WTC11 (cell line): ENCODE measurements around the gene NTN1. TPM values are rescaled to one million over a fixed set of nuclear protein-coding genes. Genes with fewer than 3 reads are reported as not detected.

Source experiments
- ATAC-seq: fragments of 200-7000 bp; cut with Tn5 transposase; 2 replicates; pipeline ENCODE4 v1.10.0; 2021; ENCODE audit warnings: mild to moderate bottlenecking, moderate library complexity
- CTCF ChIA-PET: fragments of 300-600 bp; sonication (Branson Sonifier 250); formaldehyde crosslinking; loops from one replicate; lab custom pipeline; 2021; ENCODE audit warnings: antibody characterized with exemption; lab: Charles Lee
- POLR2A ChIA-PET: fragments of 350-600 bp; sonication (Branson Sonifier 250); formaldehyde crosslinking; loops from one replicate; lab custom pipeline; 2021; ENCODE audit warnings: antibody characterized with exemption; lab: Charles Lee
- DNase-seq: peaks from one replicate; pipeline ENCODE4 v3.0.0; 2021; ENCODE audit warnings: low spot score
- H3K27ac Mint-ChIP-seq: 2 replicates; pipeline ENCODE4 v1.8.0; 2021; ENCODE audit warnings: mixed read lengths
- H3K27me3 Mint-ChIP-seq: 2 replicates; pipeline ENCODE4 v1.8.0; 2021; ENCODE audit warnings: low read depth, mild to moderate bottlenecking, moderate library complexity, mixed read lengths
- H3K36me3 Mint-ChIP-seq: 2 replicates; pipeline ENCODE4 v1.8.0; 2021; ENCODE audit warnings: mixed read lengths
- H3K4me1 Mint-ChIP-seq: 2 replicates; pipeline ENCODE4 v1.8.0; 2022; ENCODE audit warnings: mixed read lengths
- H3K4me3 Mint-ChIP-seq: 2 replicates; pipeline ENCODE4 v1.8.0; 2021; ENCODE audit warnings: mild to moderate bottlenecking, moderate library complexity, mixed read lengths
- H3K9me3 Mint-ChIP-seq: 2 replicates; pipeline ENCODE4 v1.8.0; 2021; ENCODE audit warnings: mixed read lengths
- CREB1 ChIP-seq: sonication (generic); formaldehyde crosslinking; IDR thresholded peaks from 2 replicates; pipeline ENCODE4 v1.8.0; 2023; ENCODE audit warnings: mild to moderate bottlenecking, missing genetic modification reagents
- ETV6 ChIP-seq: sonication (generic); formaldehyde crosslinking; IDR thresholded peaks from 2 replicates; pipeline ENCODE4 v1.8.1; 2022; ENCODE audit warnings: mild to moderate bottlenecking, missing genetic modification reagents
- FOXJ3 ChIP-seq: sonication (generic); formaldehyde crosslinking; IDR thresholded peaks from 2 replicates; pipeline ENCODE4 v1.9.0; 2021; ENCODE audit warnings: missing genetic modification reagents, mild to moderate bottlenecking, borderline replicate concordance
- GABPB1 ChIP-seq: sonication (generic); formaldehyde crosslinking; IDR thresholded peaks from 2 replicates; pipeline ENCODE4 v1.8.1; 2023; ENCODE audit warnings: mild to moderate bottlenecking, missing genetic modification reagents
- HMGA2 ChIP-seq: fragments of 250-450 bp; sonication (Bioruptor Pico); IDR thresholded peaks from 2 replicates; pipeline ENCODE4 v1.4.0; 2021; ENCODE audit warnings: mild to moderate bottlenecking, moderate library complexity
- NFYB ChIP-seq: sonication (generic); formaldehyde crosslinking; conservative IDR thresholded peaks from 2 replicates; pipeline ENCODE4 v1.8.0; 2022; ENCODE audit warnings: low read depth, missing genetic modification reagents
- NR2C2 ChIP-seq: sonication (generic); formaldehyde crosslinking; IDR thresholded peaks from 2 replicates; pipeline ENCODE4 v1.8.0; 2022; ENCODE audit warnings: mild to moderate bottlenecking, missing genetic modification reagents
- NR3C1 ChIP-seq: sonication (generic); formaldehyde crosslinking; conservative IDR thresholded peaks from 2 replicates; pipeline ENCODE4 v1.8.1; 2023; ENCODE audit warnings: low read depth, mild to moderate bottlenecking, missing genetic modification reagents
- PRRX2 ChIP-seq: fragments of 250-450 bp; sonication (Bioruptor Pico); IDR thresholded peaks from 2 replicates; pipeline ENCODE4 v1.8.0; 2021; ENCODE audit warnings: mild to moderate bottlenecking
- TEAD1 ChIP-seq: sonication (generic); formaldehyde crosslinking; IDR thresholded peaks from 2 replicates; pipeline ENCODE4 v1.8.0; 2022; ENCODE audit warnings: mild to moderate bottlenecking, missing genetic modification reagents
- TP53 ChIP-seq: sonication (generic); formaldehyde crosslinking; IDR thresholded peaks from 2 replicates; pipeline ENCODE4 v1.8.1; 2023; ENCODE audit warnings: mild to moderate bottlenecking, missing genetic modification reagents
- ZNF219 ChIP-seq: sonication (generic); formaldehyde crosslinking; IDR thresholded peaks from 2 replicates; pipeline ENCODE4 v1.8.0; 2023; ENCODE audit warnings: missing genetic modification reagents, mild to moderate bottlenecking, borderline replicate concordance
- ZNF317 ChIP-seq: sonication (generic); formaldehyde crosslinking; IDR thresholded peaks from 2 replicates; pipeline ENCODE4 v1.8.1; 2023; ENCODE audit warnings: low read depth, mild to moderate bottlenecking, moderate library complexity, missing genetic modification reagents, borderline replicate concordance
- total RNA-seq: library from RNA; stranded (reverse); gene quantifications from 3 replicates; pipeline ENCODE4 v1.2.3, GENCODE V29; 2021
- TF ChIP-seq, protein P1 (sequence below): fragments of 250-450 bp; sonication (Bioruptor Pico); IDR thresholded peaks from 2 replicates; pipeline ENCODE4 v1.9.0; 2021; ENCODE audit warnings: mild to moderate bottlenecking, borderline replicate concordance
- TF ChIP-seq, protein P2 (sequence below): fragments of 250-450 bp; sonication (Bioruptor Pico); IDR thresholded peaks from 2 replicates; pipeline ENCODE4 v1.9.0; 2021; ENCODE audit warnings: mild to moderate bottlenecking
- TF ChIP-seq, protein P3 (sequence below): fragments of 250-450 bp; sonication (Bioruptor Pico); conservative IDR thresholded peaks from 2 replicates; pipeline ENCODE4 v1.9.0; 2021; ENCODE audit warnings: mild to moderate bottlenecking
- TF ChIP-seq, protein P4 (sequence below): fragments of 250-450 bp; sonication (Bioruptor Pico); IDR thresholded peaks from 2 replicates; pipeline ENCODE4 v2.1.2; 2022; ENCODE audit warnings: mild to moderate bottlenecking, moderate library complexity

The NTN1 gene
- total RNA-seq, 1 experiment from 2014 or later: 5.5 TPM

DNA sequence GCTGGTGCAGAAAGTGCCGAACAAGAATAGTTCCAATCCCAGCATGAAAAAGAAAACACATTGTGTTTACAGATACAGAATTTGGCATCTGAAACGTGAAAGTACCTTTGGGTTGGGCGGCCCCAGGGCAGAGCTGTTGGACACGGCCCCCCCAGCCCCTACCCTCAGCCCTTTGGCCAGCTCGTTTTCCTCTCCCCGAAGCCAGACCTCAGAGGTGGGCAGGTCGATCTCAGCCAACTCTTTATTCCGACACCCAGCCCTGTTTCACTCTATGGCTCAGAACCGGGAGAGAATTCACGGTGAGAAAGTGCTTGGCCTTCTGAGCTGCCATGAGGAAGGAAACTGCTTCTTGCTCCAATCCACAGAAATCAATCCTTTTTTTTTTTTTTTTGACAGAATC, 11.3 kb downstream of the NTN1 start (continued):
- TF ChIP-seq, protein P1, sequence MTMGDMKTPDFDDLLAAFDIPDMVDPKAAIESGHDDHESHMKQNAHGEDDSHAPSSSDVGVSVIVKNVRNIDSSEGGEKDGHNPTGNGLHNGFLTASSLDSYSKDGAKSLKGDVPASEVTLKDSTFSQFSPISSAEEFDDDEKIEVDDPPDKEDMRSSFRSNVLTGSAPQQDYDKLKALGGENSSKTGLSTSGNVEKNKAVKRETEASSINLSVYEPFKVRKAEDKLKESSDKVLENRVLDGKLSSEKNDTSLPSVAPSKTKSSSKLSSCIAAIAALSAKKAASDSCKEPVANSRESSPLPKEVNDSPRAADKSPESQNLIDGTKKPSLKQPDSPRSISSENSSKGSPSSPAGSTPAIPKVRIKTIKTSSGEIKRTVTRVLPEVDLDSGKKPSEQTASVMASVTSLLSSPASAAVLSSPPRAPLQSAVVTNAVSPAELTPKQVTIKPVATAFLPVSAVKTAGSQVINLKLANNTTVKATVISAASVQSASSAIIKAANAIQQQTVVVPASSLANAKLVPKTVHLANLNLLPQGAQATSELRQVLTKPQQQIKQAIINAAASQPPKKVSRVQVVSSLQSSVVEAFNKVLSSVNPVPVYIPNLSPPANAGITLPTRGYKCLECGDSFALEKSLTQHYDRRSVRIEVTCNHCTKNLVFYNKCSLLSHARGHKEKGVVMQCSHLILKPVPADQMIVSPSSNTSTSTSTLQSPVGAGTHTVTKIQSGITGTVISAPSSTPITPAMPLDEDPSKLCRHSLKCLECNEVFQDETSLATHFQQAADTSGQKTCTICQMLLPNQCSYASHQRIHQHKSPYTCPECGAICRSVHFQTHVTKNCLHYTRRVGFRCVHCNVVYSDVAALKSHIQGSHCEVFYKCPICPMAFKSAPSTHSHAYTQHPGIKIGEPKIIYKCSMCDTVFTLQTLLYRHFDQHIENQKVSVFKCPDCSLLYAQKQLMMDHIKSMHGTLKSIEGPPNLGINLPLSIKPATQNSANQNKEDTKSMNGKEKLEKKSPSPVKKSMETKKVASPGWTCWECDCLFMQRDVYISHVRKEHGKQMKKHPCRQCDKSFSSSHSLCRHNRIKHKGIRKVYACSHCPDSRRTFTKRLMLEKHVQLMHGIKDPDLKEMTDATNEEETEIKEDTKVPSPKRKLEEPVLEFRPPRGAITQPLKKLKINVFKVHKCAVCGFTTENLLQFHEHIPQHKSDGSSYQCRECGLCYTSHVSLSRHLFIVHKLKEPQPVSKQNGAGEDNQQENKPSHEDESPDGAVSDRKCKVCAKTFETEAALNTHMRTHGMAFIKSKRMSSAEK (CRISPR knock-in tag): no peak
- no peak for TF ChIP-seq TP53

DNA sequence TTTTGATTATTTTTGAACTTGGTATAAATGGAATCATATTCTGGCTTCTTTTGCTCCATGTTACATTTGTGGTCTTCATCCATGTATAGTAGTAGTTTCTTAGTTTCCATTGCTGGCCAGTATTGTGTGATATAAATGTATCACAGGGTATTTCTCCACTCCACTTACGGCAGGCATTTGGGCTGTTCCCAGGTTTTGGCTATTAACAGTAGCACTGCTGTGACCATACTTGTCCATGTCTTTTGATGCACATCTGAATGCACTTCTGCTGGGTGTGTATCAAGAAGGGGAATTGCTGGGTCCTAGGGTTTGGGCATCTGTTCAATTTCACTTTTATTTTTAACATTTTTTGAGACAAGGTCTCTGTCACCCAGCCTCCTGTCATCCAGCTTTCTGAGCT, 13.9 kb downstream of the NTN1 start:
- no peak for ATAC-seq
- Mint-ChIP-seq H3K27ac (no peak overlapping the region), H3K36me3 (peaks cover 11% of the 10 kb centered on the region), H3K4me3 (no peak overlapping the region), H3K27me3 (peaks cover under 1% of the 10 kb centered on the region), H3K4me1 (no peaks in the 10 kb centered on the region), H3K9me3 (peaks cover 19% of the 10 kb centered on the region)
- ChIA-PET CTCF (interaction anchor here (1.4 kb wide), 1 partner anchor 37 kb away, joined by 4 read pairs; no protein-coding TSS in a partner anchor), POLR2A (no interaction called here)
- DNase-seq: no peak
- TF ChIP-seq ZNF219: no peak
- no peak for TF ChIP-seq NR2C2 (CRISPR knock-in tag)
- TF ChIP-seq GABPB1 (CRISPR knock-in tag): no peak
- no peak for TF ChIP-seq NR3C1 (CRISPR knock-in tag)
- TF ChIP-seq, protein P1 (CRISPR knock-in tag): no peak
- TF ChIP-seq NFYB: no peak
- TF ChIP-seq, protein P2, sequence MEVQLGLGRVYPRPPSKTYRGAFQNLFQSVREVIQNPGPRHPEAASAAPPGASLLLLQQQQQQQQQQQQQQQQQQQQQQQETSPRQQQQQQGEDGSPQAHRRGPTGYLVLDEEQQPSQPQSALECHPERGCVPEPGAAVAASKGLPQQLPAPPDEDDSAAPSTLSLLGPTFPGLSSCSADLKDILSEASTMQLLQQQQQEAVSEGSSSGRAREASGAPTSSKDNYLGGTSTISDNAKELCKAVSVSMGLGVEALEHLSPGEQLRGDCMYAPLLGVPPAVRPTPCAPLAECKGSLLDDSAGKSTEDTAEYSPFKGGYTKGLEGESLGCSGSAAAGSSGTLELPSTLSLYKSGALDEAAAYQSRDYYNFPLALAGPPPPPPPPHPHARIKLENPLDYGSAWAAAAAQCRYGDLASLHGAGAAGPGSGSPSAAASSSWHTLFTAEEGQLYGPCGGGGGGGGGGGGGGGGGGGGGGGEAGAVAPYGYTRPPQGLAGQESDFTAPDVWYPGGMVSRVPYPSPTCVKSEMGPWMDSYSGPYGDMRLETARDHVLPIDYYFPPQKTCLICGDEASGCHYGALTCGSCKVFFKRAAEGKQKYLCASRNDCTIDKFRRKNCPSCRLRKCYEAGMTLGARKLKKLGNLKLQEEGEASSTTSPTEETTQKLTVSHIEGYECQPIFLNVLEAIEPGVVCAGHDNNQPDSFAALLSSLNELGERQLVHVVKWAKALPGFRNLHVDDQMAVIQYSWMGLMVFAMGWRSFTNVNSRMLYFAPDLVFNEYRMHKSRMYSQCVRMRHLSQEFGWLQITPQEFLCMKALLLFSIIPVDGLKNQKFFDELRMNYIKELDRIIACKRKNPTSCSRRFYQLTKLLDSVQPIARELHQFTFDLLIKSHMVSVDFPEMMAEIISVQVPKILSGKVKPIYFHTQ (CRISPR knock-in tag): no peak
- no peak for TF ChIP-seq HMGA2 (CRISPR knock-in tag)

DNA sequence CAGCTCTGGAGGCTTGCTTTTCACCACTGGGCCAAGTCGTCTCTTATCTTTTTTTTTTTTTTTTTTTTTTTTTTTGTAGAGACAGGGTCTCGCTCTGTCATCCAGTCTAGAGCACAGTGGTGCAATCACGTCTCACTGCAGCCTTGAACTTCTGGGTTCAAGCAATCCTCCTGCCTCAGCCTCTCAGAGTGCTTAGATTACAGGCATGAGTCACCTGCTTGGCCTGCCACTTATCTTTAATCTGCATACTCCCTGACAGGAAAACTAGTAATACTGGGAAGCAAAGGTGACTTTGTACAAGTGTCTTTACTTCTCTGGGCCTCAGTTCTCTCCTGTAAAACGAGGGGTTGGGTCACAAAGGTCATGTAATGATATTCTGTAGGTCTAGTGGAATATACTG, 15.0 kb downstream of the NTN1 start:
- DNase-seq (no peak), ATAC-seq (no peak)
- Mint-ChIP-seq H3K27me3 (no peaks in the 10 kb centered on the region; the same call in 1 of the 2 replicates), H3K9me3 (peaks cover 29% of the 10 kb centered on the region), H3K4me1 (no peaks in the 10 kb centered on the region), H3K36me3 (peaks cover 18% of the 10 kb centered on the region), H3K4me3 (no peak overlapping the region), H3K27ac (no peak overlapping the region)
- ChIA-PET CTCF (interaction anchor here (1.0 kb wide), 1 partner anchor 85 kb away, joined by 3 read pairs; no protein-coding TSS in a partner anchor), POLR2A (interaction anchor here (0.6 kb wide), 1 partner anchor 104 kb away, joined by 3 read pairs; no protein-coding TSS in a partner anchor)
- TF ChIP-seq CREB1 (CRISPR knock-in tag) (no peak), TEAD1 (no peak), ZNF317 (CRISPR knock-in tag) (no peak), FOXJ3 (no peak), ETV6 (no peak), PRRX2 (no peak)
- TF ChIP-seq, protein P3, sequence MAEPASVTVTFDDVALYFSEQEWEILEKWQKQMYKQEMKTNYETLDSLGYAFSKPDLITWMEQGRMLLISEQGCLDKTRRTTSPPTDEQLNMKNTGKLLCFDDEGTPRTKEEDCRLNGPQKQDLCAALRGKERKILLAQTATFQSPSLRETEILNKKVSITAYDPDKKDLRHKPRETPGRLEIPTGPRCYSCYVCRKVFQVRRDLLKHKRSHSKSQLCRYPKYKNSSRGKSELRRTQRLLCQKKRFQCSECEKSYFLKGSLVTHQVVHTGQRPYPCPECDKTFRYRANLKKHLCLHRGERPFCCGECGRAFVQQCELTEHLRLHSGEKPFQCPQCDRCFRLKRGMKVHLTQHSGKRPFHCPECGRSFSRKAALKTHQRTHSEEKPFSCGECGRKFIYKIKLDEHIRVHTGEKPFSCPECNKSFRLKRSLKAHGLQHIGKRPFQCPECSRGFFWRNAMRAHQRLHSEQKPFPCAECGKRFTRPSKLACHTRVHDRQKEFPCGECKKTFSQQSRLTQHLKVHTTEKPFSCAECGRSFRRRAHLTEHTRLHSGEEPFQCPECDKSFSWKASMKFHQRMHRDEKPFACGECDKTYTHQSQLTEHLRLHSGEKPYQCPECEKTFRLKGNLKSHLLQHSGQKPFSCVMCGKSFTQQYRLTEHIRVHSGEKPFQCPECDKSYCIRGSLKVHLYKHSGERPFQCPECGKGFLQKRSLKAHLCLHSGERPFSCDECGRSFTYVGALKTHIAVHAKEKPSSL (CRISPR knock-in tag): no peak
- TF ChIP-seq, protein P4, sequence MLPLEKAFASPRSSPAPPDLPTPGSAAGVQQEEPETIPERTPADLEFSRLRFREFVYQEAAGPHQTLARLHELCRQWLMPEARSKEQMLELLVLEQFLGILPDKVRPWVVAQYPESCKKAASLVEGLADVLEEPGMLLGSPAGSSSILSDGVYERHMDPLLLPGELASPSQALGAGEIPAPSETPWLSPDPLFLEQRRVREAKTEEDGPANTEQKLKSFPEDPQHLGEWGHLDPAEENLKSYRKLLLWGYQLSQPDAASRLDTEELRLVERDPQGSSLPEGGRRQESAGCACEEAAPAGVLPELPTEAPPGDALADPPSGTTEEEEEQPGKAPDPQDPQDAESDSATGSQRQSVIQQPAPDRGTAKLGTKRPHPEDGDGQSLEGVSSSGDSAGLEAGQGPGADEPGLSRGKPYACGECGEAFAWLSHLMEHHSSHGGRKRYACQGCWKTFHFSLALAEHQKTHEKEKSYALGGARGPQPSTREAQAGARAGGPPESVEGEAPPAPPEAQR: no peak
